Panc1 (cell line): ENCODE results near the gene MAP3K1.

ENCODE experiments used
- POLR2AphosphoS5 ChIP-seq: IDR thresholded peaks from 2 replicates; pipeline ENCODE4 v1.6.1; 2012; ENCODE audit warnings: mild to moderate bottlenecking, low read depth, low read length, moderate library complexity
- SIN3A ChIP-seq: IDR thresholded peaks from 2 replicates; pipeline ENCODE4 v1.6.1; 2012; ENCODE audit warnings: low read depth, mild to moderate bottlenecking, low read length, moderate library complexity, borderline replicate concordance; ENCODE audit not compliant: insufficient read depth
- TF ChIP-seq, protein P1 (sequence below): fragments of 450-650 bp; IDR thresholded peaks from 2 replicates; pipeline ENCODE4 v1.5.1; 2017; ENCODE audit warnings: mild to moderate bottlenecking

DNA sequence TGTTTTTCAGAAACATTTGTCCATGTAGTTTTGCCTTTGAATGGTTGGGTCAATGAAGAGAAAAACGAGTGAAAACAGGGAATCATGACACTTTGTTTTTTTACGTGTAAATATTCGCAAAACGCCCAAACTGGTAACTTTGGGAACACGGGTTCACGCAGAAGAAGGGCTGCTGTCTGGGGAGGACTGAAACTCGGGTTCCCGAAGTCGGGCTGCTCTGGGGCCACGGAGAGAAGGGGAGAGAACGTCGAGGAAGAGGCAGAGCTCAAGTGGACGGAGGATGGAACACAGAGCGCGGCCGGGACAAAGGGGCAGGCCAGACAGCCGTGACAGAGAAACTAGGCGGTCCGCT lies 93.6 kb downstream of the MAP3K1 start:
- TF ChIP-seq, protein P1, sequence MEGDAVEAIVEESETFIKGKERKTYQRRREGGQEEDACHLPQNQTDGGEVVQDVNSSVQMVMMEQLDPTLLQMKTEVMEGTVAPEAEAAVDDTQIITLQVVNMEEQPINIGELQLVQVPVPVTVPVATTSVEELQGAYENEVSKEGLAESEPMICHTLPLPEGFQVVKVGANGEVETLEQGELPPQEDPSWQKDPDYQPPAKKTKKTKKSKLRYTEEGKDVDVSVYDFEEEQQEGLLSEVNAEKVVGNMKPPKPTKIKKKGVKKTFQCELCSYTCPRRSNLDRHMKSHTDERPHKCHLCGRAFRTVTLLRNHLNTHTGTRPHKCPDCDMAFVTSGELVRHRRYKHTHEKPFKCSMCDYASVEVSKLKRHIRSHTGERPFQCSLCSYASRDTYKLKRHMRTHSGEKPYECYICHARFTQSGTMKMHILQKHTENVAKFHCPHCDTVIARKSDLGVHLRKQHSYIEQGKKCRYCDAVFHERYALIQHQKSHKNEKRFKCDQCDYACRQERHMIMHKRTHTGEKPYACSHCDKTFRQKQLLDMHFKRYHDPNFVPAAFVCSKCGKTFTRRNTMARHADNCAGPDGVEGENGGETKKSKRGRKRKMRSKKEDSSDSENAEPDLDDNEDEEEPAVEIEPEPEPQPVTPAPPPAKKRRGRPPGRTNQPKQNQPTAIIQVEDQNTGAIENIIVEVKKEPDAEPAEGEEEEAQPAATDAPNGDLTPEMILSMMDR = no peak
- TF ChIP-seq POLR2AphosphoS5 (no peak), SIN3A (no peak)
